NCI-H1092 (cell line): Measurements from ENCODE around the gene PMIS2.
A peak's percentile ranks its signal among the peaks of the same experiment; 100 is the strongest.

Source experiments
- DNase-seq: peaks from one replicate; lab custom pipeline; 2025; lab: John Stamatoyannopoulos, UW

PMIS2 gene

GRCh38 chr19:35585848-35586247 lies at the start of gene PMIS2:
PMIS2 (plus strand) TSS chr19:35586173; CDS start chr19:35586260, 87 bp downstream.
- no peak for DNase-seq

GRCh38 chr19:35539314-35539713 lies 46.7 kb upstream of the PMIS2 start:
- no peak for DNase-seq

- DNase-seq: no peak
These were observed 46.1 kb upstream of the PMIS2 start for GRCh38 chr19:35539850-35540249.

- DNase-seq: no peak
These were observed 45.5 kb upstream of the PMIS2 start for GRCh38 chr19:35540356-35540927.

DNA sequence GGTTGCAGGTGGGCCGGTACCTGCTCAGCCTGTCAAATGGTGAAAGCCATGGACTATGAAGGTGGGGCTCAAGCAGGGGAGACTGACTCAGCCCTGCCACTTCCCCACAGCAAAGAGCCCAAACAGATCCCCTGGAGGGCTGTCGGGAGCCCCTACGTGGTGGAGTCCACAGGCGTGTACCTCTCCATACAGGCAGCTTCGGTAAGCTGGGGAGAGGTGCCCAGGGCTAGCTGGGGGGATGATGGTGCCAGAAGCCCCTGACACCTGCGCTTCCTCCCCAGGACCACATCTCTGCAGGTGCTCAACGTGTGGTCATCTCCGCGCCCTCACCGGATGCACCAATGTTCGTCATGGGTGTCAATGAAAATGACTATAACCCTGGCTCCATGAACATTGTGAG lies 43.8 kb upstream of the PMIS2 start:
- DNase-seq: no peak

- DNase-seq: no peak
These were observed 42.5 kb upstream of the PMIS2 start for GRCh38 chr19:35543280-35544109.

- no peak for DNase-seq
These were observed 41.7 kb upstream of the PMIS2 start for GRCh38 chr19:35544110-35544802.

DNA sequence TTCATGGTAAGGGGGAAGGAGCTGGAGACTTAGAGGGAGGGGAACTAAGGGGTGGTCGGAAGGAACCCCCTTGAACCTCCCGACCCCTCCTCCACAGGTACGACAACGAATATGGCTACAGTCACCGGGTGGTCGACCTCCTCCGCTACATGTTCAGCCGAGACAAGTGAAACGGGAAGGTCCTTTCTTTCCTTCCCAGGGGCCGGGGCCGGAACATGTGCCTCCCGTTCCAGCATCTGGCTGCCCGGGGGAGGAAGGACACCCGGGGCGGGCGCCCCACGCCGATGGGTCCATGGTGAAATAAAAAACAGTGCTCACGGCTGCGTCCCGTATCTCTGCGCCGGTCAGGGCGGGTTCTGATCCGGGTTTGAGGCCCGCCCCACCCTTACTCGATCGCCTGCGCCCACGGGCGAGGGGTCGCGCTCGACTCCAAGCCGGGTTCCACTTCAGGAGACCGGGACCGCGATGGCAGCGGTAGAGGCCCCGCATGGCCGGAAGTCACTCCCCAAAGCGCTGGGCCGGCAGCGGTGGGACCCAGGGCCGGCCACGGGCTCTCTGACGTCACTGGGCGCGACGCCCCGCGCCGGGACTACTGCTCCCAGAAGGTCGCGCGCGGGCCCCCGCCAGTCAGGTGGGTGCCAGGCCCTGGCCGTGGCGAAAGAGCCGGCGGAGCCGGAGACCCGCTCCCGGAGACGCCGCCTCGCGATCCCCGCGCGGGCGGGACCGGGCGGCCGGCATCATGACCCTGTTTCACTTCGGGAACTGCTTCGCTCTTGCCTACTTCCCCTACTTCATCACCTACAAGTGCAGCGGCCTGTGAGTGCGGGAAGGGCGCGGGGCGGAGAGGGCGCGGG lies 40.7 kb upstream of the PMIS2 start, which contains the start of gene TMEM147:
TMEM147 (plus strand) TSS at position 626 of the 854 bp plus-strand sequence; CDS start at position 740, 114 bp downstream.
- peak; percentile 57 for DNase-seq

- no peak for DNase-seq
These were observed 40.1 kb upstream of the PMIS2 start for GRCh38 chr19:35545855-35546381.

DNA sequence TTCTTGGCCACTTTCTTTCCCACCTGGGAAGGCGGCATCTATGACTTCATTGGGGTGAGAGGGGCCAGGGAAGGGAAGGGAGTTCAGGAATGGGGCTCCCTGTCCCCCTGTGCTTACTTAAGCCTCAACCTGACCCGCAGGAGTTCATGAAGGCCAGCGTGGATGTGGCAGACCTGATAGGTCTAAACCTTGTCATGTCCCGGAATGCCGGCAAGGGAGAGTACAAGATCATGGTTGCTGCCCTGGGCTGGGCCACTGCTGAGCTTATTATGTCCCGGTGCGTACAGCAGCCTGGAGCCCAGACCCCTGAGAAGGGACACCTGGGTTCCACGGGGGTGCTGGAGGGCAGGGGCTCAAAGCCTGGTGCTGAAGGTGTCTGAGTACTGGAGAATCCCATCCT lies 39.4 kb upstream of the PMIS2 start:
- no peak for DNase-seq

DNA sequence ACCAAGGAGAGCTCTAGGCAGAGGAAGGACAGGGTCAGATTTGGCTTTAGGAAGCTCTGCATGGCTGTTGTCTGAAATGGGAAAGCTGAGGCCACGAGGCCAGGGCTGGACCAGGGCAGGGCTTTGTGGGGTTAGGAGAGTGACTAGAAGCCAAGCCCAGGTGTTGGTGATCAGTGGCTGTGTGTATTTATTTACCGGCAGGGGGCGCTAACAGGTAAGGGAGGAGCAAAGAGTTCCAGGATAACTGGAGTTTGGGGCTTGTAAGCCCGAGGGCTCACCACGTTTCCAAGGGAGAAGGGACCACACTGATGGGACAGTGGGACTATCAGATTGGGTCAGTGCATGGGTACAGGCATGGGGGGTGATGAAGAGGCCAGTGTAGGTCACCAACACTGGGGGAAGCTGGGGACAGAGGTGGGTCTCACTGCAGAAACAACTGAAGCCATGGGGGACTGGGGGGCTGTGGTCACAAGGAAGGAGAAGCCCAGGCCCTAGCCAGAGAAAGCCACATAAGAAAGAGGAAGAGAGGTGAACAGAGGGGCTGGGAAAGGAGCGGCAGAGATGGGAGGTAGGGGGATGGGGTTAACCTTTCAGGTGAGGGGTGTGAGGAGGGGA lies 36.7 kb upstream of the PMIS2 start:
- DNase-seq: peak; percentile 23

DNA sequence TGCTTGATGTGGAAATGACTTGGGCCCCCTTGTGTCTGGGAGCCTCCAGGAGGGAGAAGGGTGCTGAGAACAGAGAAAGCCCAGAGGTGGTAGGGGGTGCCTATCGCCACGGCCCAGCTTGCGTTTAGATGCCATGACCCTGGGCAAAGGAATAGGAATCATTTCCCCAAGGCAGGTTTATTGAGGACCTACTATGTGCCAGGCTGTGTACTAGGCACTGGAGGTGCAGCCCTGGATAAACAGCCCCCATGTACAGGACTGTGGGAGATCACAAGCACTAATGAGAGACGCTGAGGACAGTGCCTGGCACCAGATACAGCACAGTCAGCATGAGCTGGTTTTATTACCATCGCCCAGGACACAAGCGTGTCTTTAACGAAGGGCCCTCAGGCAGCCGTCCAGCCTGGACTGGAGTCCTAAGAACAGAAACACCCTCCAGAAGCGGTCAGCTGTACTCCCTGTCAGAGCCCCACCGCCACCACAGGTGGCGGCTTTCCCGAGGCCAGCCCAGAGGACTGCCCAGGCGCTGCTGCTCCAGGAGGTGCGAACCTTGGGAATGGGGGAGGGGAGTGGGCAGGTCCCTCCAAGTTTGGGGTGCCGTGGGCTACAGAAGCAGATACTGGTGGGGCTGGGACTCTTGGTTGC lies 36.0 kb upstream of the PMIS2 start:
- DNase-seq: no peak

- DNase-seq: no peak
These were observed 34.7 kb upstream of the PMIS2 start for GRCh38 chr19:35551091-35551810.

DNA sequence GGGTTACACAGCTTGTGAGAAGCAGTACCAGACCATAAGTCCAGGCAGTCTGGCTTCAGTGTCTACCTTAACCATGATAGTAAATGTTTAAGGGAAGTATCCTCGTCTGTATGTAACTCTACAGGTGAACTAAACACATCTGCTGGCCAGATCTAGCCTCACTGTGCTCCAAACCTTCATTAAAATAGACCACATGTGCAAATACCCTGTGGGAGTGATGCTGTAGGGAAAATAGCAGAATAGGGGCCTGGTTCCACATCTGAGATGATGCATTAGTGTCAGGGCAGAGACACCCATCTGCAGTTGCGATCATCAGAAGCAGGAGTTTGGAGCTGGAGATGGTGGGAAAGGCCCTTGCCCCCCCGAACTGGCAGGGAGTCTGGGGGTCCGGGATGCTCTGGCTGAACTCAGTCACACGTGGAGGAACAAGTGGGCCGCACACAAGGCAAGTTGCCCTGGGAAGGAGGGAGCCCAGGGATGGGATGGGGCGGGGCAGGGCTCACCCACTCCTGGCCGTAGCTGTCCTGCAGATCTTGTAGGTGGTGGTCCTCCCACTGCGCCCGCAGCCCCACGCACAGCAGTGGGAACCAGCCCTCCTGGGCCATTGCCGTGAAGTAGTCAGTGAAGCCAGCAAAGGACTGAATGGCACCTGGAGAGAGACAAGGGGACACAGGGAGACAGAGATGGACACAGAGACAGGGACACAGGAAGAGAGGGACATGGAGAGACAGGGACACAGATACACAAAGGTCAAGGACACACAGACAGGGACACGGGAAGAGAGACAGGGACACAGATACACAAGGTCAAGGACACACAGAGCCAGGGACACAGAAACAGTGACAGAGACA lies 33.2 kb upstream of the PMIS2 start:
- no peak for DNase-seq

- DNase-seq: no peak
These were observed 32.5 kb upstream of the PMIS2 start for GRCh38 chr19:35553385-35554000.

GRCh38 chr19:35554076-35554475 lies 31.9 kb upstream of the PMIS2 start:
- no peak for DNase-seq

DNA sequence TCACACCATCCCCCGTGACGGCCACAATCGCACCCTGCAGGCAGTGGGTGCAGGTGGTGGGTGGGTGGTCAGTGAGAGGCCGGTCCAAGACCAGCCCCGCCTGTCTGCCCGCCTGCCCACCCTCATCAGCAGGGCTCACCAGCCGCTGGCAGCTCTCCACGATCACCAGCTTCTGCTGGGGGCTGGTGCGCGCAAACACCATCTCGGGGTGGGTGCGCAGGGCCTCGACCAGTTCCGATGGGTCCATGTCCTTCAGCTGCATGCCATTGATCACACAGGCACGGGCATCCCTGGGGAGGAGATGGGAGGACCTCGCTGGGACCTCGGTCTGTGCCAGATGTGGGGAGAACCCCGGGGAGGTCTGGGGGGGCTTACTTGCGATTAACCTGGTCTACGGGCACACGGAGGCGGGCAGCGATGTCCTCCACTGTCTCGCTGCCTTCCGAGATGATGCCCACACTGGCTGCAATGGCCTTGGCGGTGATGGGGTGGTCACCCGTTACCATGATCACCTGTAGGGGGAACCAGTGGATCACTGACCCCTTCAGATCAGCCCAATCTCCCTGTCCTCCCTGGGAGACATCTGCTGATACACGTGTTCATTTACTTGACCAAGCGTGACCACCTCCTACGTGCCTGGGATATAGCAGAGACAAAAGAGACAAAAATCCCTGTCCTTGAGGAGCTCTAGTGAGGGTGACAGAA lies 30.5 kb upstream of the PMIS2 start:
- no peak for DNase-seq

- no peak for DNase-seq
These were observed 29.9 kb upstream of the PMIS2 start for GRCh38 chr19:35556025-35556590.
